DMS153 treated with DMSO at 0.1 percent for 48 hours (cell line): ENCODE measurements around the gene ASF1A.

Source experiments
- DNase-seq: peaks from one replicate; lab custom pipeline; 2025; ENCODE audit not compliant: unreplicated experiment; lab: John Stamatoyannopoulos, UW

ASF1A gene

DNA sequence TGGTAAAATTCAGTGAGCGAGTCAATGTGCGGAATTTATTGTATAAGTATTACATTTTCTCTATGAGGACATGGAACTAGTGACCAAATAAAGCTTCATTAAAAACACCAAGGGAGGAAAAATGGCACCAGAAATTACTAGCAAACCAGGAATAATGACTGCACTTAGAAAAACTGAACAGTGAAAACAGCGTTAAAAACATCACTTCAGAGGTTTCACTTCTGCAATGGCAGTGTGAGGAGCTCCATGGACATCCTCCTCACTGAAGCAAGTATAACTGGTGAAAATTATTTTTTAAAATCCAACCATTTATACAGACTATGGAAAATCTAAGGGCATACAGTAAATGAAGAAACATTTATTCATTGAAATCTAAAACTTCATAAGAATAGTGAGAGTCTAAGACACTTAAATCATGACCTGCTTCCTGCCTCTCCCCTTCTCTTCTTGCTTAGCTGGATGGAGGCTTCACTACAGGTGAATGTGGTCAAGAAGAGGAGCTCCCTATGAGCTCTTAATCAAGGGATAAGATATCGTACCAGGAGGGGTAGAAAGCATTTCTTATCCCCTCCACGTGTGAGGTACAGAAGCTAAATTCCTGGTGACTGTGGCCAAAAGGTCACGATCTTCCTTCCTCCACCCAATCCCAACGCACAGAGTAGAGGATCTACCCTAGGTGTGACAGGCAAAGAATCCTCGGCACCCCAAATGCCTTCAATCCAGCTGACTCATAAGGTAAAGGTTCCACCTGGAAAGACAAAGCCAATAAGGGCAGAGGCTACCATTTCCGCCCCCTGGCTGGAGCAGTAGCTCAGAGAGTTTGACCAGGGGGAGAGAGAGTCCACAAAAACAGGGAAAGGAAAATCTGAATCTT lies 12.3 kb upstream of the ASF1A start:
- no peak for DNase-seq

DNA sequence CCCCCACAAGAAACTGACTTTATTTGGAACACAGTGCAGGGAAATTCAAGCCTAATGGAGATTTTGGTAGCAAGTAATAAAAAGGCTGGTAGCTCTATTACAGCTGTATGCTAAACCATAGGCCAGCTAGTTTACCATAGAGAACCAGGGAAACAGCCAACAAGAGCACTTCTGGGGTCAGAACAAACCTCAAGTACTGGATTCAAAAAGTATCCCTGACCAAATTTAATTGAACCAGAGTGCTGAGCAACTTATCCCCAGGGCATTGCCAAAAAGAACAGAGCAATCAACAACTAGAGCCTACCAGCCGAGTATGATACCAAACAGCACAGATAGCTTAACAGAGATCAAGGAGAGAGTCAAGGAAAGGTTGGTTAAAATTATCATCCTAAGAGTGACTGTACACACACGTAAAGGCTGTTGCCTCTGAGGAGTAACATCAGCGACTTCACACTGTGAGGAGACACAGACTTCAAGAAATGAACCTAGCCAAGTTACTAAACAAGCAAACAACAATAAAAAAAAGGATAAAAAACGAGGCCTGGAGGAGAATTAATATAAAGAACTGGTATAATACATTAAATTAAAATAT lies 11.5 kb upstream of the ASF1A start:
- no peak for DNase-seq

GRCh38 chr6:118886641-118887040 lies 7.3 kb upstream of the ASF1A start:
- no peak for DNase-seq

DNA sequence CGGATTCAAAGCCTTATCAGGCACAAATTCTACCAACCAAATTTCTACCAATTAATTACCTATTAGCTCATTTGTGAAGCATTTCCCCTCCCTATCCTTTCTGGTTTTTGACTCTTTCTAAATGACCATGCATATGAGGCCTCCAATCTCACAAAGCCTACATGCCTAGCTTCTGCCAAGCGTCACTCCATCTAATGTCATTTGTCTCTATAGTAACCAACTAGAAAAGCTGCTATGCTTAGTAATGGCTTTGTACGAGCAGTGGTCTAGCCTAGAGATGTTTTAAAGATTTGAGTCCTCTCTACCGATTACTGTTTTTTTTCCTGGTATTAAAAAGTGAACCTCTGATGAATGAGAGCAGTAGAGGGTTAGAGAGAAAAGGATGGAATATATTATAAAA lies 4.8 kb upstream of the ASF1A start:
- peak; percentile 17 for DNase-seq

DNA sequence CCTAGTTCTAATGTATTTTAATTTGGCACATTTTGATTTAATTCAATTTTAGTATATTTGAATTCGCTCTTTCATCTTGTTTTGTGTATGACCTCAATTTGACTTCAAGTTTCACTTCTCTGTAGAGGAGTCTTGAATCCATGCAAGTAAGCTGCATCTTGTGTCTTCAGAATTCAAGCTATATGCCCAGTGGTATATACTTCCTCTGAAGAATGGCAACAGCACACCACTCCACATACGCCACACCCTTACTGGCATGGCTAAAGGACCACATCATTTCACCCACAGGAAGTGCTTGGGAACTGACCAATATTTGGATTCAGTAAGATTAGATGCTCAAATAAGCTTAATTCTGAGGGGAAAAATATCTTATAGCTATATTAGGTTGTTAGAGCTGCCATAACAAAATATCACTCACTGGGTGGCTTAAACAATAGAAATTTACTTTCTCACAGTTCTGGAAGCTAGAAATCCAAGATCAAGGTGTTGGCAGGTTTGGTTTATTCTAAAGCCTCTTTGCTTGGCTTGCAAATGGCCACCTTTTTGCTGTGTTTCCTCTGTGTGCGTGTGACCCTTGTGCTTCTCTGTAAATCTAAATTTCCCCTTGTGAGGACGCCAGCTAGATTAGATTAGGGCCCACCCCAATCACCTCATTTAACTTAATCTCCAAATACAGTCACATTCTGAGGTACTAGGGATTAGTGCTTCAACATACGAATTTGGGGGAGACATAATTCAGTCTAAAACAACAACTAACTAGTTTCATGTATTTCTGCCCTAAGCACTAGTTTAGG lies 2.8 kb upstream of the ASF1A start:
- DNase-seq = no peak

DNA sequence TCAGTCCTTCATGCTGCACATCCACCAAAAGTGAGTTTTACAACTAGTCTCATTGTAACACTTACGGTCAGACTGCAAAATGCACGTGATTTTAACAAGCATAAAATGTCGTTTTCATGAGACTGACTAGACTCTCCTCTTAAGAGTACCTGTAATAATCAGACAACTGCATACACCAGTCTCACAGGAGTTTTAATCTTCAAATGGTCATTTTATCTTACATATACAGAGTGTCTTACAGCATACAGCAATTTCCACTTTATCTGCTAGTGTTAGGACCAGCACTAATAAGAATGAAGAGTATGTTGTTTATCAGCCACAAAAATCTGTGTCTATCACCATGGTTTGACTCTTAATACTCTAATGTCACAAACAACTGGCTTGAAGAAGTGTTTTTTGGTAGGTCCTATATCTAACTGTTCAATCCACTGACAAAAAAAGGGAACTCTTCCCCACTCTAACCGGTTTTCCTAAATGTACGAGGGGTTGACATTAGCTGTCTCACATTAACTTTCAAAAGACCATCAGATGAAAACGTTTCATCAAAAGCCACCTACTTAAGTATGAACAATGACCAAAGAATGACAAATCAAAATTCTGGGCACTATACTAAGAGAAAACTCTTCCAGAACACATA lies 1.5 kb upstream of the ASF1A start:
- DNase-seq = no peak

GRCh38 chr6:118893064-118893806 lies 717 bp upstream of the ASF1A start:
- DNase-seq = peak; percentile 91

DNA sequence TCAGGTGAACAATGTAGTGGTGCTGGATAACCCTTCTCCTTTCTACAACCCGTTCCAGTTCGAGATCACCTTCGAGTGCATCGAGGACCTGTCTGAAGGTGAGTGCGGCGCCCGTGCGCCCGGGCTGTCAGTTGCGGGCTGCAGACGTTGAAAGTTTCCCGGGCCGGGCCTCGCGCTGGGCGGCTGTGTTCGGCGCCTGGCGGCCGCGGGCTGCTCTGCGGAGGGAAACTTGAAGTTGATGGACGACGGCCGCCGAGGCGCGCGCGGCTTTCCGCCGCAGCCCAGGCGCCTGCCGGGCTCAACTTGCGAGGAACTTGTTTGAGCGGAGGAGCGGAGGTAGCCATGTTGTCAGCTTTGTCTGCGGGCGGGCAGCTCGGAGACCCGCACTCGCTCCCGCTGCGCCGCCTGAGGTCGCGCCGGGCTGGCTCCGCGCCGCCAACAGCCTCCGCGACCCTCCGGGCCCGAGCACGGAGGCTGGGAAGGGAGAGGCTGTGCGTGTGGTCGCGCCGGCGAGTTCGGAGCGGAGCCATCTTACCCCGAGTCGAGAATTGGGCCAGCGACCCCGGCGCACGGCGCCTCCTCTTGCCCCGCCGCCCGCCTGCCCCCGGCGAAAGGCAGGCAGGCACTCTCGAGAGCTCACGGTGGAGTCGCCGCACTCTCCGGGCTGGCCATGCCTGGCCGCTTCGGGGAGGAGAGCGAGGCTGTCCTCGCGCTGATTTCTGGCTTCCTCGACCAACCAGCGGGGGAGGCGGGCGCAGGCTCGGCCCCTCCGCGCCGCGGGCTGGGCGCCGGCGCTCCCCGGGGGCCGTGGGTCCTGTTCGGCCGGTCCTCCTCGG lies 691 bp downstream of the ASF1A start:
- DNase-seq = peak; percentile 20

DNA sequence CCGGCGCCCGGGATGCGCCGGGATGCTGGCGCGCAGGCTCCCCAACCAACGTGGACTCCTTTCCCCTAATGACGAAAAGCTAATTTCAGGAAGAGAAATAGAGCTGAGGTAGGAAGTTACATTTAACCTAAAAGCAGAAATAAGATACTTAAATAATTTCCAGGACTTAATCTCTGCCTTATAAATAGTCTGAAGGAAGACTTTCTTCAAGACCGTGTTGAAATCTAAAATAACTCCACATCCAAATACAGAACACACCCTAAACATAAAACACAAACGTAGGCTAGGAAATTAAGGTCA lies 1.3 kb downstream of the ASF1A start:
- no peak for DNase-seq

GRCh38 chr6:118895859-118896258 lies 1.9 kb downstream of the ASF1A start:
- DNase-seq = no peak

DNA sequence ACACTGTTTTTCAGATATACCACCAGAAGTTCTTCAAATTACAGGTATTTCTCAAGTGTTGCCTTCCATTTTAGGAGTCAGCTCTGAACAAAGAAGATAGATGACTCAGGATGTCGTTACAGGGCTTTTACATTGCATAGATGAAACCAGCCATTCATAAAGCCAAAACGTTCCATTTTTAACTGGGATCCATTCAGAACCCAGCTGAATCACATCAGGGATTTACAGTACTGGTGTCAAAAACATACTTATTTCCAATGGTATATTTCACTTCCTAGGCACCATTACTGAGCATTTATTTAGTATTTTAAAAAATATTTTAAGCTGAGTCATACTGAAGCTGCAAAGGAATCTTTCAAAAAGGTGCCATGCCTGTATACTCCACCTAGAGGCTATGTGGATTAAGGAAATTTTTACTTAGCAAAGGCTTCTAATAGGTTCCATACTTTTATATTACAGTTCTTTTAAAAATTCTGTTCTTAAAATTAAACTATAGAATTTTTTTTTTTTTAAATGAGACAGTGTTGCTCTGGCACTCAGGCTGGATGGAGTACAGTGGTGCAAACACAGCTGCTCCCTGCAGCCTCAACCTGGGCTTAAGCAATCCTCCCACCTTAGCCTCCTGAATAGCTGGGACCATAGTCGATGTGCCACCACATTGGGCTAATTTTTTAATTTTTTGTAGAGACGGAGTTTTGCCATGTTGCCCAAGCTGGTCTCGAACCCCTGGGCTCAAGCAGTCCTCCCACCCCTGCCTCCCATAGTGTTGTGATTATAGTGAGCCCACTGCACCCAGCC lies 2.6 kb downstream of the ASF1A start:
- peak; percentile 19 for DNase-seq

- DNase-seq = no peak
Measured at GRCh38 chr6:118897386-118897785, 3.4 kb downstream of the ASF1A start.

GRCh38 chr6:118899948-118900347 lies 6.0 kb downstream of the ASF1A start:
- no peak for DNase-seq

DNA sequence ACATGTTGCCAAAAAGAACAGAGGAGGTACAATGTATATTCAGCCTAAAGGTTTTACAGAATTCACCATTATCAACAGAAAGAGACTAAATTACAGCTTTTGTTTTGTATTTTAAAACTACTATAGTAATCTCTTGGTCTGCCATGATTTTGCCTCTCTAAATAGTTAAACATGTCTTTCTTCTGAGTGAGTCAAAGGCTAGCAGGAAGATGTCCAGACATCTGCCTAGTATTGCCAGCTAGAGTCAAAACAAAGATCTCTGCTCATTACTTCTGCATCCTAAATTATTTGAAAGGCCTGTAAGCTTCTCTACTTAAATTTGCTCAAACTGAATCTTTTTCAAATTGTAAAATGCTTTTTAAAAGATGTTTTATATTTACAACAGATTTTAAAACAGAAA lies 8.8 kb downstream of the ASF1A start:
- no peak for DNase-seq

DNA sequence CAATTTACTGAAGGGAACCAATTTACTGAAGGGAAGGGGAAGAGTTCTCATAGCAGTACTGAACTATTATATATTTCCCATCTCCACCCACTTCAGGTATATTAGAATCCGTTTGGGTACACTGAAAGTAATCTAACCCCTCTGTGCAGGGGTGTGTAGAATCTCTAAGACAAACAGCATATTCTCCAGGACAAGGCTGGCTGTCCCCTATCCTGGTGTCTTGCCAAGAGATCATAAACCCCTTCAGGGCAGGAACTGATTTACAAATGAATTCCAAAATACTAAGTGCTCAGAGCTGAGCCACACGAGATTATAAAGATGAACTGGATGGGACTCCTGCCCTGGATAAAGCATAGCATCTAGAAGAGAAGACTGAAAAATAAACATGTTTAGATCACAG lies 9.2 kb downstream of the ASF1A start:
- no peak for DNase-seq

GRCh38 chr6:118903691-118904090 lies 9.7 kb downstream of the ASF1A start:
- no peak for DNase-seq

- no peak for DNase-seq
Measured at GRCh38 chr6:118905084-118905483, 11.1 kb downstream of the ASF1A start.

DNA sequence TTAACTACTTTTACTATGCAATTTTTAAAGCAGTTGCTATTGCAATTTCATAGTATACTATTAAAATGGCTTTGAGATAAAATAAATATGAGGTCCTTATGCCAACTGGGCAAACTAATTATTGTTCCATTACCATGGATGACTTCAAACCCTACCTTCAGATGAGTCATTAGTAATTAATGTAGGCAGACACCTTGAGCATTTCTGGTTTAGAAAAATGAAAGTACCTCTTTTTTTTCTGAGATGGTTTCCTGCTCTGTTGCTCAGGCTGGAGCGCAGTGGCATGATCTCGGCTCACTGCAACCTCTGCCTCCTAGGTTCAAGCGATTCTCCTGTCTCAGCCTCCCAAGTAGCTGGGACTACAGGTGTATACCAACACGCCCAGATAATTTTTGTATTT lies 11.9 kb downstream of the ASF1A start:
- DNase-seq = no peak

DNA sequence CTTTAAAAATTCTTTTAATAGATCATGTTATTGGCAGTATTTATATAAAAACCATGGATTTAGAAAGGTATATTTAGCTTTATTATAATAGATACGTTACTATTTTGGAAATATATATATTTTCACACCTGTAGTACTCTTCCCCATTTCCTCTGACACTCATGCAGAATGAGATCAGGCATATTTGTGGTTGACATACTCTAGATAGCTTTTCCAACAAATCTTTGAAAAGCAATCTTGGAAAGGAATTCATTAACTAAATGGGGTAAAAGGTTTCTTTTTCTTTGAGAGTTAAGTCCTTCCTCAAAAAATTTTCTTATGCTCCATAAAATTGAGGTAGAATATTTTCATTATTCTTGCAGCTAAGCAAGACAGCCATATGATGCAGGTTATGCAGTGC lies 14.5 kb downstream of the ASF1A start:
- no peak for DNase-seq
